K562 (cell line): Measurements from ENCODE around the gene ASCC2. TPM values are rescaled to one million over a fixed set of nuclear protein-coding genes. Genes with fewer than 3 reads are reported as not detected.

ENCODE experiments used
- CBFA2T2 ChIP-seq: fragments of 450-650 bp; conservative IDR thresholded peaks from 2 replicates; pipeline ENCODE4 v1.6.1; 2017; ENCODE audit warnings: mild to moderate bottlenecking
- HMG20B ChIP-seq: fragments of 250-450 bp; sonication (Bioruptor Pico); IDR thresholded peaks from 2 replicates; pipeline ENCODE4 v1.5.0; 2021; ENCODE audit warnings: mild to moderate bottlenecking
- KDM1A ChIP-seq, 2 experiments: fragments of 450-650 bp; IDR thresholded peaks; 2 replicates each; pipeline ENCODE4 v1.6.1; 2016; ENCODE audit warnings: mild to moderate bottlenecking in 2 of 2
- RCOR1 ChIP-seq, 2 experiments: IDR thresholded peaks; 2 replicates each; pipeline ENCODE4 v1.6.1; 2012; ENCODE audit warnings: low read depth in 2 of 2, low read length in 2 of 2, borderline replicate concordance in 1 of 2, improper control_type of control experiment in 1 of 2
- SP2 ChIP-seq: IDR thresholded peaks from 2 replicates; pipeline ENCODE4 v1.6.1; 2011; ENCODE audit warnings: mild to moderate bottlenecking, low read depth, low read length, moderate library complexity; ENCODE audit not compliant: poor library complexity, severe bottlenecking; ENCODE audit errors: extremely low read depth
- STAT5A ChIP-seq: IDR thresholded peaks from 2 replicates; pipeline ENCODE4 v1.6.1; 2012; ENCODE audit warnings: low read length, inconsistent platforms, borderline replicate concordance
- TRIM28 ChIP-seq: fragments of 450-650 bp; IDR thresholded peaks from 2 replicates; pipeline ENCODE4 v1.6.1; 2017
- ZNF174 ChIP-seq: fragments of 250-450 bp; sonication (Bioruptor Pico); IDR thresholded peaks from 2 replicates; pipeline ENCODE4 v1.4.0; 2020; ENCODE audit warnings: mild to moderate bottlenecking
- polyA plus RNA-seq, 8 experiments: library from polyadenylated mRNA; depleted of rRNA in 4 of 8; stranded (reverse) in 5 of 8; unstranded in 3 of 8; fragments of >200 nt; fragmentation: Nextera tagmentation in 2 of 8; fragmentation: Illumina TruSeq in 1 of 8; extraction: Ambion mirVana in 2 of 8; extraction: Trizol in 1 of 8; gene quantifications; 2 replicates each; pipeline versions ENCODE4 v1.2.1 to v1.2.3, GENCODE V29; 2011 to 2014; ENCODE audit warnings: inconsistent platforms in 1 of 8, missing spikeins in 1 of 8
- total RNA-seq, 7 experiments: library from RNA; depleted of rRNA in 6 of 7; stranded (reverse); fragments of >200 nt in 6 of 7; fragmentation: Illumina TruSeq in 2 of 7; extraction: Trizol in 2 of 7; gene quantifications; 2 replicates each; pipeline versions ENCODE4 v1.2.1 to v1.2.3, GENCODE V29; 2011 to 2021; ENCODE audit warnings: low replicate concordance in 1 of 7
- TF ChIP-seq, protein P1 (sequence below): sonication (generic); formaldehyde crosslinking; IDR thresholded peaks from 2 replicates; pipeline ENCODE4 v1.8.1; 2023; ENCODE audit warnings: mild to moderate bottlenecking, missing genetic modification reagents
- TF ChIP-seq, protein P2 (sequence below), 2 experiments: IDR thresholded peaks; 2 replicates each; pipeline ENCODE4 v1.6.1; 2012; ENCODE audit warnings: improper control_type of control experiment in 2 of 2, low read depth in 2 of 2, low read length in 2 of 2, borderline replicate concordance in 1 of 2
- TF ChIP-seq, protein P3 (sequence below): sonication (generic); formaldehyde crosslinking; IDR thresholded peaks from 2 replicates; pipeline ENCODE4 v1.8.1; 2023; ENCODE audit warnings: missing genetic modification reagents, mild to moderate bottlenecking, borderline replicate concordance
- TF ChIP-seq, protein P4 (sequence below), 2 experiments: fragments of 450-650 bp in 1 of 2; sonication (generic) in 1 of 2; formaldehyde crosslinking; conservative IDR thresholded peaks; 2 replicates each; pipeline versions ENCODE4 v1.4.0 to v1.8.1; 2020 to 2022; ENCODE audit warnings: mild to moderate bottlenecking in 1 of 2, missing genetic modification reagents in 1 of 2

The ASCC2 gene
- total and polyA plus RNA-seq, 9 of the 15 experiments (the other 6 are each of a cell fraction or from before 2014, with no cell fraction given), result 4.0 to 46.7 (median 26.8) TPM

DNA sequence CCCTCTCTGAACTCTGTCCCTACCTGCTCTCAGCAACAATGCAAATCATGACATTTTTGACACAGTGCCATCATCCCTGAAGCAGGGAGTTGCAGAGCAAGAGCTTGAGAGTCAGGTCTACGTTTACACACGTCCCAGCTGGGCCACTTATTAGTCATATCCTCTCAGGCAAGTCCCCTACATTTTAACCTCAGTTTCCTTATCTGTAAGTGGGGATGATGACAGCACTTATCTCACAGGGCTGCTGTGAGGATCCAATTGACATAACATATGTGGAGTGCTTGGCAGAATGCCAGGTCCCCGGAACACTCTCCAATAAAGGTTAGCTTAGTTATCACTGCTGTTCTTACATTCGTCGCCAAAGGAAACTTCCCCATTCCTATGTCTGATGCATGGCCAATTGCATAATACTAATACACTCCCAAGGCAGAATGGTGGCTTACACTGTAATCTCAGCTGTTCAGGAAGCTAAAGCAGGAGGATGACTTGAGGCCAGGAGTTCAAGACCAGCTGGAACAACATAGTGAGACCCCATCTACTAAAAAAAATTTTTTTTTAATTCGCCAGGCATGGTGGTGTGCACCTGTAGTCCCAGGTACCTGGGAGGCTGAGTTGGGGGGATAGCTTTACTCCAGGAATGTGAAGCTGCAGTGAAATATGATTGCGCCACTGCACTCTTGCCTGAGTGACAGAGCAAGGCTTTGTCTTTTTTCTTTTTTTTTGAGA lies 16.6 kb downstream of the ASCC2 start (continued):
- TF ChIP-seq, protein P1, sequence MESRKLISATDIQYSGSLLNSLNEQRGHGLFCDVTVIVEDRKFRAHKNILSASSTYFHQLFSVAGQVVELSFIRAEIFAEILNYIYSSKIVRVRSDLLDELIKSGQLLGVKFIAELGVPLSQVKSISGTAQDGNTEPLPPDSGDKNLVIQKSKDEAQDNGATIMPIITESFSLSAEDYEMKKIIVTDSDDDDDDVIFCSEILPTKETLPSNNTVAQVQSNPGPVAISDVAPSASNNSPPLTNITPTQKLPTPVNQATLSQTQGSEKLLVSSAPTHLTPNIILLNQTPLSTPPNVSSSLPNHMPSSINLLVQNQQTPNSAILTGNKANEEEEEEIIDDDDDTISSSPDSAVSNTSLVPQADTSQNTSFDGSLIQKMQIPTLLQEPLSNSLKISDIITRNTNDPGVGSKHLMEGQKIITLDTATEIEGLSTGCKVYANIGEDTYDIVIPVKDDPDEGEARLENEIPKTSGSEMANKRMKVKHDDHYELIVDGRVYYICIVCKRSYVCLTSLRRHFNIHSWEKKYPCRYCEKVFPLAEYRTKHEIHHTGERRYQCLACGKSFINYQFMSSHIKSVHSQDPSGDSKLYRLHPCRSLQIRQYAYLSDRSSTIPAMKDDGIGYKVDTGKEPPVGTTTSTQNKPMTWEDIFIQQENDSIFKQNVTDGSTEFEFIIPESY (CRISPR knock-in tag), result 0 out of 2 replicates have a peak, but pooled peaks have one; percentile 29
- peak; percentile 93 for TF ChIP-seq CBFA2T2
- TF ChIP-seq, protein P2, sequence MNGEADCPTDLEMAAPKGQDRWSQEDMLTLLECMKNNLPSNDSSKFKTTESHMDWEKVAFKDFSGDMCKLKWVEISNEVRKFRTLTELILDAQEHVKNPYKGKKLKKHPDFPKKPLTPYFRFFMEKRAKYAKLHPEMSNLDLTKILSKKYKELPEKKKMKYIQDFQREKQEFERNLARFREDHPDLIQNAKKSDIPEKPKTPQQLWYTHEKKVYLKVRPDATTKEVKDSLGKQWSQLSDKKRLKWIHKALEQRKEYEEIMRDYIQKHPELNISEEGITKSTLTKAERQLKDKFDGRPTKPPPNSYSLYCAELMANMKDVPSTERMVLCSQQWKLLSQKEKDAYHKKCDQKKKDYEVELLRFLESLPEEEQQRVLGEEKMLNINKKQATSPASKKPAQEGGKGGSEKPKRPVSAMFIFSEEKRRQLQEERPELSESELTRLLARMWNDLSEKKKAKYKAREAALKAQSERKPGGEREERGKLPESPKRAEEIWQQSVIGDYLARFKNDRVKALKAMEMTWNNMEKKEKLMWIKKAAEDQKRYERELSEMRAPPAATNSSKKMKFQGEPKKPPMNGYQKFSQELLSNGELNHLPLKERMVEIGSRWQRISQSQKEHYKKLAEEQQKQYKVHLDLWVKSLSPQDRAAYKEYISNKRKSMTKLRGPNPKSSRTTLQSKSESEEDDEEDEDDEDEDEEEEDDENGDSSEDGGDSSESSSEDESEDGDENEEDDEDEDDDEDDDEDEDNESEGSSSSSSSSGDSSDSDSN (IDR thresholded peaks at IDR 0.05; ENCODE audit: borderline replicate concordance in 1 of 2, low read depth in 2 of 2, low read length in 2 of 2), result no peak
- TF ChIP-seq STAT5A, result peak; percentile 77
- no peak for TF ChIP-seq SP2
- no peak for TF ChIP-seq HMG20B (CRISPR knock-in tag)
- peak; percentile 41; the same call in 1 of the 2 replicates for TF ChIP-seq TRIM28
- peak in 1 of 2 experiments; percentile 96; a peak in 3 of 4 replicates for TF ChIP-seq RCOR1 (IDR thresholded peaks at IDR 0.05; ENCODE audit: borderline replicate concordance in 1 of 2, low read depth in 2 of 2, low read length in 2 of 2)
- TF ChIP-seq, protein P3, sequence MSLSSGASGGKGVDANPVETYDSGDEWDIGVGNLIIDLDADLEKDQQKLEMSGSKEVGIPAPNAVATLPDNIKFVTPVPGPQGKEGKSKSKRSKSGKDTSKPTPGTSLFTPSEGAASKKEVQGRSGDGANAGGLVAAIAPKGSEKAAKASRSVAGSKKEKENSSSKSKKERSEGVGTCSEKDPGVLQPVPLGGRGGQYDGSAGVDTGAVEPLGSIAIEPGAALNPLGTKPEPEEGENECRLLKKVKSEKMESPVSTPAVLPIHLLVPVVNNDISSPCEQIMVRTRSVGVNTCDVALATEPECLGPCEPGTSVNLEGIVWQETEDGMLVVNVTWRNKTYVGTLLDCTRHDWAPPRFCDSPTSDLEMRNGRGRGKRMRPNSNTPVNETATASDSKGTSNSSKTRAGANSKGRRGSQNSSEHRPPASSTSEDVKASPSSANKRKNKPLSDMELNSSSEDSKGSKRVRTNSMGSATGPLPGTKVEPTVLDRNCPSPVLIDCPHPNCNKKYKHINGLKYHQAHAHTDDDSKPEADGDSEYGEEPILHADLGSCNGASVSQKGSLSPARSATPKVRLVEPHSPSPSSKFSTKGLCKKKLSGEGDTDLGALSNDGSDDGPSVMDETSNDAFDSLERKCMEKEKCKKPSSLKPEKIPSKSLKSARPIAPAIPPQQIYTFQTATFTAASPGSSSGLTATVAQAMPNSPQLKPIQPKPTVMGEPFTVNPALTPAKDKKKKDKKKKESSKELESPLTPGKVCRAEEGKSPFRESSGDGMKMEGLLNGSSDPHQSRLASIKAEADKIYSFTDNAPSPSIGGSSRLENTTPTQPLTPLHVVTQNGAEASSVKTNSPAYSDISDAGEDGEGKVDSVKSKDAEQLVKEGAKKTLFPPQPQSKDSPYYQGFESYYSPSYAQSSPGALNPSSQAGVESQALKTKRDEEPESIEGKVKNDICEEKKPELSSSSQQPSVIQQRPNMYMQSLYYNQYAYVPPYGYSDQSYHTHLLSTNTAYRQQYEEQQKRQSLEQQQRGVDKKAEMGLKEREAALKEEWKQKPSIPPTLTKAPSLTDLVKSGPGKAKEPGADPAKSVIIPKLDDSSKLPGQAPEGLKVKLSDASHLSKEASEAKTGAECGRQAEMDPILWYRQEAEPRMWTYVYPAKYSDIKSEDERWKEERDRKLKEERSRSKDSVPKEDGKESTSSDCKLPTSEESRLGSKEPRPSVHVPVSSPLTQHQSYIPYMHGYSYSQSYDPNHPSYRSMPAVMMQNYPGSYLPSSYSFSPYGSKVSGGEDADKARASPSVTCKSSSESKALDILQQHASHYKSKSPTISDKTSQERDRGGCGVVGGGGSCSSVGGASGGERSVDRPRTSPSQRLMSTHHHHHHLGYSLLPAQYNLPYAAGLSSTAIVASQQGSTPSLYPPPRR (CRISPR knock-in tag), result no peak
- TF ChIP-seq, protein P4, sequence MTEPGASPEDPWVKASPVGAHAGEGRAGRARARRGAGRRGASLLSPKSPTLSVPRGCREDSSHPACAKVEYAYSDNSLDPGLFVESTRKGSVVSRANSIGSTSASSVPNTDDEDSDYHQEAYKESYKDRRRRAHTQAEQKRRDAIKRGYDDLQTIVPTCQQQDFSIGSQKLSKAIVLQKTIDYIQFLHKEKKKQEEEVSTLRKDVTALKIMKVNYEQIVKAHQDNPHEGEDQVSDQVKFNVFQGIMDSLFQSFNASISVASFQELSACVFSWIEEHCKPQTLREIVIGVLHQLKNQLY (CRISPR knock-in tag; conservative IDR thresholded peaks at IDR 0.05), result no peak
- TF ChIP-seq KDM1A (IDR thresholded peaks at IDR 0.05), result peak; percentile 98
- no peak for TF ChIP-seq ZNF174 (CRISPR knock-in tag)
